GM12891 (cell line): ENCODE data around the gene GHRHR.

Experiments used
- POLR2A ChIP-seq: IDR thresholded peaks from 2 replicates; pipeline ENCODE4 v1.6.1; 2011; ENCODE audit warnings: low read depth, low read length, control low read depth
- POLR2AphosphoS5 ChIP-seq: IDR thresholded peaks from 2 replicates; pipeline ENCODE4 v1.6.1; 2011; ENCODE audit warnings: low read depth, low read length, control low read depth
- TAF1 ChIP-seq: IDR thresholded peaks from 2 replicates; pipeline ENCODE4 v1.6.1; 2011; ENCODE audit warnings: low read depth, low read length, control low read depth

GRCh38 chr7:30968294-30968693, 4.5 kb downstream of the GHRHR start:
- TF ChIP-seq TAF1, result no peak
- TF ChIP-seq POLR2AphosphoS5, result no peak
- TF ChIP-seq POLR2A, result no peak
